Measurements from ENCODE around the gene NRM.
A peak's percentile ranks its signal among the peaks of the same experiment; 100 is the strongest.
"Not testable (repeated sequence)": the region's sequence is repeated elsewhere in the genome, so short reads cannot be mapped to it uniquely, and the experiment has no call there.

NRM gene

GRCh38 chr6:30664994-30665767 is 25.6 kb downstream of the NRM start:
- DNase-seq, result no peak

GRCh38 chr6:30657922-30658321 is 32.9 kb downstream of the NRM start:
- DNase-seq, result not testable (repeated sequence)

DNA sequence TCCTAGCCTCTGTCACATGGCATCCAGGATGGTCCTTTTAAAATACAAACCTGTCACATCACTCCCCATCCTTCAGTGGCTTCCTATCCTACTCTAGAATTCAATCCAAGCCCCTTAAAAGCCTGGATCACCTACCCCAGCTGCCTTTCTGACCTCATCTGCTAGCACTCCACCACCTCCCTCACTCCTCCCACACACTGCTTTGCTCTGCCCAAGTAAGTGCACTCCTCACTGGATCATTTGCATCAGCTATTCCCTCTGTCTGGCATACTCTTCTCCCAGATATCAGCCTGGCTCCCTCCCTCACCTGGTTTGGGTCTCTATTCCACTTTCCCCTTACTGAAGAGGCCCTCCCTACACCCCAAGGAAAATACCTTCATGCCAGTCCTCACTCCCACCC is 33.3 kb downstream of the NRM start:
- no peak for DNase-seq

DNA sequence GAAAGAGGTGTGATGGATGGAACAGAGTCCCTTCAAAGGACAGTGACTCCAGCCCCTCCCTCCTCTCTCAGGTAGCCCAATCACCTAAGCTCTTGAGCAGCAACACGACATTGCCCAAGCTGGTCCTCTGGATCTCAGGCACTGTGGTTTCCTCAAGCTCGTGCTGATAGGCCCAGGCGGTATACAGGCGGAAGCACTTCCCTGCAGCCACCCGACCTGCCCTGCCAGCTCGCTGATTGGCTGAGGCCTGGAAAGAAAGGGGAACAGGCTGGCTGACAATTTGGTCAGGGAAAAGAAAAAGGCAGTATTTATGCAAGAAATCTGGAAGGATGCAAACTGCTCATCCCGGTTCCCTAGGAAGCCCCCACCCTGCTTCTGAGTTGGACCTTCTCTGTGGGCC is 34.3 kb downstream of the NRM start:
- no peak for DNase-seq

- no peak for DNase-seq
These were observed 35.1 kb downstream of the NRM start for GRCh38 chr6:30655743-30656094.

DNA sequence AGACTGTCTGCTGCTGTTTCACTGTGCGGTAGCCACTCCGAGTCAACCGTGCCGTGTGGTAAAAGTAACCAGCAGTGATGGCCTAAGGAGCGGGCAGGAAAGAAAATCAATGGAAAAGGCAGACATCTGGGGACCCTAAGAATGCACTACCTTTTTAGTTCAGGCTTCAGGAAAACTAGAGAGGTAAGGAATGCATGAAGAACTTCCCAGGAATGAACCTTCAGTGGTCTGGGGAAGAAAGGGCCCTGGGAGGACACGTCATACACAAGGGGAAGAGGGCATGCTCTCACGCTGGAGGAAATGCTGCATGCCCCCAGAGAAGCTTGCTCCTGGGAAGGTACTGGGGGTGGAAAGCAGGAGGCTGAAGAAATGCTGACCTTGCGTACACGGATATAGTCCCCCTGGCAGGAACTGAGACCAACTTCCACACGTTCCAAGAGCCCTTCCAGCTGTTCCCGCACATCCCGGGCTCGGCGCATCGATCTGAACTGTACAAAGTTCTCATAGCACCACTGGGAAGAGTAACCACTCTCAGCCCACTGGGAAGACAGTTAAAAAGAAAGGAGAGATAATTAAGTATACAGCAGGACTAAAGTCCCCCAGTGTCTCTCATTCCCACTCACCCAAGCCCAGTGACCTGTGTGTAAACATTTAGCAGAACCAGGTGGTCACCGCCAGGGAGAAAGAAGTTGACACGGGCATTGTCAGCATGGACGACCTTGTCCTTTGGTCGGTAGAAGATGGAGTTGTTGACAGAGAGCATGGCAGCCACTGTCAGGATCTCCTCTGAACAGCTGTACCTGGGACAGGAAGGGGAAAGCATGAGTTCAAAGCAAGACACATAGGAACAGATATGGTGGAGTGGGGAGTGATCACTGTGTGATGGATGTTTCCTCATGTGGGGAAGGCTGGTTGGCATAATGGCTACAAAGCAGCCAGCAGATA is 35.7 kb downstream of the NRM start:
- no peak for DNase-seq

GRCh38 chr6:30651143-30651542 is 39.6 kb downstream of the NRM start:
- no peak for DNase-seq

- DNase-seq, result peak; percentile 87
These were observed 43.3 kb downstream of the NRM start for GRCh38 chr6:30647242-30648116.

DNA sequence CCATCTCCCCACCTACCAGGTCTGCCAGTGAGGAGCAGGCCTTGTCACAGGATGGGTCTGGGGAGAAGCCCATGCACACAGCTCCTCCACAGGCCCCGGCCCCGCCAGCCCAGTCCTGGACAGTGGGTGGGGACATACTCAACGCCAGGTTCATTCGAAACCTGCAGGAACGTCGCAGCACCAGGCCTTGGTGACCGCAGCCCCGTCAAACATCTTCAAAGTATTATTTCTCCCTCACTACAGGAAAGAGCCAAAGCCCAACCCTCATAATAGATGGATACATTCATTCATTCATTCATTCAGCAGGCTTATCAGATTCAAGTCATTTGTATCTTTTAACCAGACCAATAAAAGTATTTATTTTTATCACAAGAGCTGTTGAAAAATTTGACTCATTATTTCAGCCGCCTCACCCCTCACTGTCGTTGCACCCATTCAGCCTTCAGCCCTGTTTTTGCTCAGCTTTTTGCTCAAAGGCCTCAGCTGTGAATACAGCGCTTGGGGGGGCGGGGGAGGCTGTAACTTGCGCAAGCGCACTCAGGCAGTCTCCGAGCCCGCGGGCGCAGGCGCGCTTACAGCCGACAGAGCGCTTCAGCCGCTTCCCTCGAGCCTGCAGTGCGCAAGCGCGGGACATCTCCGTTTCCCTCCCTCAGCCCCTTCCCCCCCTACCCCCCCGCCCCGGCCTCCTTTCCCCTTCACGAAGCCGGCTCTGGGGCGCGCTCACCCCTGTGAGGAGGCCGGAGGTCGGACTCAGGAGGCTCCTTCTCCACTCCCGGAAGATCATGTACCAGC is 44.1 kb downstream of the NRM start, which contains the start of gene C6orf136:
TSS of gene C6orf136 (plus strand) at position 684 of the 792 bp plus-strand sequence. CDS start at position 783, 99 bp downstream.
- peak; percentile 96 for DNase-seq

GRCh38 chr6:30645989-30646388 is 44.8 kb downstream of the NRM start:
- DNase-seq, result no peak

DNA sequence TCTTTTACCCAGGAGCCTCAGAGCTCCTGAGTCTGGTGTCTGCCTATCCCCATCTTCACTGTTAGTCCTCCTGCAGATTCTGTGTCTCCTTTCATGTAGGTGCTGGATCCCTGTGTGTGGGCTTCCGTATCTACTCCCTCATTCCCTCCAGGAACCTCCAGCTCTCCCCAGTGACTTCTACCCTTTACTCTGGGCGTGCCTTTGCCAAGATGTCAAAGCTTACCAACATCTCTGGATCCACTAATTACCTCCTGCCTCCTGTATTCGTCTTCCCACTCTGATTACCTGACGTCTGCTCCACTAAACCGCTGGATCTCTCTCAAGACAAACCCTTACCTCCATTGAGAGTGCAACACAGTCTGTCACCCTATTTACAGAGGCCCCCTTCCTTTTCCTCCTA is 46.0 kb downstream of the NRM start:
- DNase-seq, result no peak

DNA sequence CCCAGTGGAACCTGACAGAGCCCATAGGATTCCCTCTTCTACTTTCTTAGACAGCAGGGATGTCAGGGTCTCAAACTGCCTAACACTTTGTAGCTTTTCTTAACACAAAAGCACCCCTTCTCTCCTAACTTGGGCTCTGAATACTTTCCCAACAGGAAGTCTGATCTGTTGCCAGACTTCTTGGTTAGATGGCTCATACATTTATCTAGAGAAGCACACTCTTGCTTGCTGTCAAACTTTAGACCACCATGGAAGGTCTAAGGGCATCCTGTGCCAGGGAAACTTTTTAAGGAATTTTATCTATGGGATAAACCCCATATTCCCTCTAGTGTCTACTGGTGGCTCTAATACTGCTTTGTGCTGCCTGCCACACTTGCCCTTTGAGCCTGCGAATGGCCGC is 47.1 kb downstream of the NRM start:
- no peak for DNase-seq

DNA sequence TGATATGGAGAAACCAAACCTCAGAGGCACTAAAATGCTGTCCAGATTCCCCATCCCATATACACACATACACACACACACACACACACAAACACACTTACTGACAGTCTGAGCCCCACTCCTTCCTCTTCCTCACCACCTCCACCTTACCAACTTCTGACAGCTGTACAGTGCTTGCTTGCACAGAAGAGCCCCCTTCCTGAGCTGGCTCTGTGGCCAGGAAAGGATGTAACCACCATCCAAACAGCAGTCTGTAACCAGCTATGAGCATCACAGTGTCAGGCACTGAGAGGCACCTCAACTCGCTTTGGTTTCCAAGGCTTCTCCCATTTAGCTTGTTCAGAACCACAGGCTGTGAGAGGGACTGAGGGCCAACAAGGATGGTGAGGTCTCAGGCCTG is 49.7 kb downstream of the NRM start:
- DNase-seq, result no peak

DNA sequence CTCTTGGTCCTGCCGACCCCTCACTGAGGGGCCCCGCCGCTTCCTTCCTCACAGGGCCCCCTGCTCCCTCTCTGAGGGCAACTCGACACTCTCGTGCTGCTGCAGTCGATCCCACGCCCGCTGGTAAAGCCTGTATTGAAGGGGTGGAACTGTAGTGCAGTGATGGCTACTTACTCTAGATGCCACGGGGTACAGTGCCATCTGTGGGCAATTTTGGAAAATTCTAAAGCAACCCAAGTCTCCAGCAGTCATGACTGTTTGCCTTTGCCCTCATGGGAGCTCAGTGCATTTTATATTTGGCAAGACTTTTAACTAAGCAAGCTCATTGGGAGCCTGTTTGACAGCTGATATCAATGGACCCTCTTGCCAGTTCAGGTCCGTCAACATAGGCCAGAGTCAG is 50.3 kb downstream of the NRM start:
- no peak for DNase-seq
